G401 (cell line): Measurements from ENCODE around the gene ECHS1. TPM values are rescaled to one million over a fixed set of nuclear protein-coding genes. Genes with fewer than 3 reads are reported as not detected.

Experiments used
- DNase-seq: peaks from one replicate; pipeline ENCODE4 v3.0.0-alpha.2; 2015; ENCODE audit warnings: low spot score
- in situ Hi-C: cut with HindIII; loops from 2 replicates; pipeline ENCODE4 v1.10.0; 2016; ENCODE audit warnings: low sequenced_read_pairs, mixed read lengths
- total RNA-seq: library from RNA; depleted of rRNA; stranded (reverse); fragments of >200 nt; shearing (Covaris generic); gene quantifications from 2 replicates; pipeline ENCODE4 v1.2.3, GENCODE V29; 2014

The ECHS1 gene
- total RNA-seq, 1 experiment from 2014 or later: 105 TPM

GRCh38 chr10:133361773-133362441 lies 11.2 kb downstream of the ECHS1 start:
- no peak for DNase-seq

GRCh38 chr10:133361227-133361626 lies 11.9 kb downstream of the ECHS1 start:
- in situ Hi-C loops: no loop called here

More at GRCh38 chr10:133361773-133362441, 11.2 kb downstream of the ECHS1 start:
- in situ Hi-C loops: no loop called here

DNA sequence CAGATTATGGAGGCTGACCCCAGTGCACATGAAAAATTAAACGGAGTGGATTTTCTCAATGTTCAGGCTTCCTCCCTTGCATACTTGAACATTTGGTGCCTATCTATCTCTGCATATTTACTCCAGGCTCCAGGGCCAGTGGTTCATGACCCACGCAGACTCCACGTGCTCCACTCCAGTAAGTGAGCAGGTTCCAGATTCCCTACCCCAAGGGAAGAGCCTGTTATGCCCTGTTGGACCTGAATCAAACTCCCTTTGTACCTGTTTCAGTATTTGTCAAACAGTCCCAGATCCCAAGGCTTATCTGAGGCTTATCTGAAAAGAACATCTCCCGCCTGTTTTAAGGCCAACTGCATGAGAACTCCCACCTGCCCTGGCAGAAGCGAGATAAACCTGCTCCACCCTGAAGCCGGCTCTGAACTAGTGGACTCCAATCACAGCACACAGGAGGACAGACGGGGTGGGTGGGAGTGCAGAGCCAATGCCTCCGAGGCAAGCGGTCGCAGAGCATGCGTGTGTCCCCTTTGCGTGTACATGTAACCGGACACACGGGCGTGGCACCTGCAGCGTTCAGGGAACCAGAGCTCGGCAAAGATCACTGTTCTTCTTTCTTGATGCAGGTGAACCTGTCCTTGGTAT lies 13.1 kb downstream of the ECHS1 start:
- in situ Hi-C loops: no loop called here
- DNase-seq: no peak

More at GRCh38 chr10:133361227-133361626, 11.9 kb downstream of the ECHS1 start:
- no peak for DNase-seq

GRCh38 chr10:133359554-133359971 lies 13.6 kb downstream of the ECHS1 start:
- DNase-seq: peak; percentile 58
- in situ Hi-C loops: no loop called here

- in situ Hi-C loops: no loop called here
- DNase-seq: no peak
Measured at GRCh38 chr10:133358925-133359310, 14.2 kb downstream of the ECHS1 start.

GRCh38 chr10:133358162-133358924 lies 14.8 kb downstream of the ECHS1 start:
- in situ Hi-C loops: no loop called here
- DNase-seq: no peak

DNA sequence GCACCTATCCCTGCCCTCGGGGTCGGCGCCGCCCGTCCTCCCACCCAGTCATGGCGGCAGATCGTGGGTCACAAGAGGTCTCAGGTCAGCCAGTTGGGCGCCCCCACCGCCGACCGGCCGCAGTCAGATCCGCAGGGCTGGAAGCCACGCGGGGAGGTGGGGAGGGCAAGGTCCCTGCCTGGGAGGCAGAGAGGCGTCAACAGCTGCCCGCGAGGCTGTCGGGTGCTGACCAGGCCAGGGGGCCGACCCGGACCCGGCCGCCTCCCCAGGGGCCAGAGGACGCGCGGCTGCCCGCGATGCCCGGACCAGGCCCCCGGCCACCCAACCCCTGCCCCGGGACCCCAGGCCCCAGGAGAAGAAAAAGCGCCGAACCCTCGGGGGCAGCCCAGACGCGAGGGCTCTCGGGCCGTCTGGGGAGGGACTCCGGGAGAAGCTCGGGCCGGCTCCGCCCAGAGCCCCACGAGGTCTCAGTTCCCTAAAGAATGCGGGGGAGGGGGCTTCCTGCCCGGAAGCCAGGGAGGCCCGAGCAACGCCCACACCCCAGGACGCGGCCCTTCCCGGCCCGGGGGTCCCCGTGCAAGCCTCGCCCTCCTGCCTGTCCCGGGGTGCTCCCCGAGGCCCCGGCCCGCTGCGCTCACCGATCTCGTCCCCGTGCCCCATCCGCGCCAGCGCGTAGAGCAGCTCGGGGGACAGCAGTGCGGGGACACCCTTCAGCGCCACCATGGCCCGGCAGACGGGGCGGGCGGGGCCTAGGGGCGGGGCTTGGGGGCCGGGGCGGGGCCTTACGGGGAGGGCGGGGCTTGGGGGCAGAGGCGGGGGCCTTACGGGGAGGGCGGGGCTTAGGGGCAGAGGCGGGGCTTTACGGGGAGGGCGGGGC lies 15.6 kb downstream of the ECHS1 start, which contains the start of gene FUOM:
FUOM (minus strand) TSS at position 735 of the 877 bp plus-strand sequence; CDS start at position 723, 12 bp downstream.
- in situ Hi-C loops: no loop called here
- no peak for DNase-seq

- no peak for DNase-seq
- in situ Hi-C loops: no loop called here
Measured at GRCh38 chr10:133356549-133357284, 16.4 kb downstream of the ECHS1 start.

DNA sequence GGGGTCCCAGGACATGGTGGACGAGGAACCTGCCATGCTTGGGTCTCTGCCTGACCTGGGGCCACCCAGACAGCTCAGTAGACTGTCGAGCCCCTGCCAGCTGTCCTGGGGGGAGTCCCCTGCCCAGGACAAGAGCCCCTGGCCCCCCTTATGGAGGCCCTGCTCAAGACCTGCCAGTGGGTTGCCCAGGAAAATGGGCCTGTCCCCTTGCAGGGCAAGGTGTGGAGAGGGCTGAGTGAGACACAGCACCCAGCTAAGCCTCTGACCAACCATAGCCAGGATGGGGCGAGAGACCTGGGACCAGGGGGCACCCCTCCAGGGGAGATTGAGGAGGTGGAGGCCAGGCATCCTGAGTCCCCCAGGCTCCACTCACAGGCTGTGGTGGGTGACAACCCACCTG lies 17.2 kb downstream of the ECHS1 start:
- no peak for DNase-seq
- in situ Hi-C loops: no loop called here

DNA sequence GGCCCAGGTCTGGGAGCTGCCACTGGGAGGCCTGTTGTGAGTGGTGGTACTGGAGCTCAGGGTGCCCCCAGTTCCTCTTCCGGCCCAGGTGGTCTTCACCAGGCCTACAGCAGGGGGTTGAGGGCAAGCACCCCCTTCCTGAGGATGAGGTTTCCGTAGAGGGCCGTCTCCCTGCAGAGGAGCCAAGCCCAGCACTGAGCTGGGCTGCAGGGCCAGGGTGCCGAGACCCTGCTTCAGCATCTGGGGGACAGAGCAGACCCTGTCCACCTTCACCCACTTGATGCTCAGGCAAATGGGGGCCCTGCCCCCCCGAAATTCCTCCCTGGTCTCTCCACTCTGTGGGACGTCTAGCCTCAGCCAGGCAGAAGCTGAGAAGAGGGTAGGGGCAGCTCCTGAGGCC lies 17.9 kb downstream of the ECHS1 start:
- no peak for DNase-seq
- in situ Hi-C loops: no loop called here

GRCh38 chr10:133354672-133355240 lies 18.4 kb downstream of the ECHS1 start:
- in situ Hi-C loops: no loop called here
- no peak for DNase-seq

- no peak for DNase-seq
- in situ Hi-C loops: no loop called here
Measured at GRCh38 chr10:133353988-133354605, 19.1 kb downstream of the ECHS1 start.

- in situ Hi-C loops: no loop called here
- DNase-seq: peak; percentile 54
Measured at GRCh38 chr10:133353202-133353959, 19.8 kb downstream of the ECHS1 start.

GRCh38 chr10:133351408-133352318 lies 21.5 kb downstream of the ECHS1 start:
- no peak for DNase-seq
- in situ Hi-C loops: no loop called here

- in situ Hi-C loops: no loop called here
Measured at GRCh38 chr10:133350950-133351329, 22.2 kb downstream of the ECHS1 start.

GRCh38 chr10:133350283-133350949 lies 22.7 kb downstream of the ECHS1 start:
- in situ Hi-C loops: no loop called here
- no peak for DNase-seq

More at GRCh38 chr10:133350950-133351329, 22.2 kb downstream of the ECHS1 start:
- DNase-seq: peak; percentile 46
